Skin epidermis (tissue), 12 donors: ENCODE results near the gene TYRP1.

Experiments
- H3K27ac ChIP-seq, 21 experiments: fragments of 200-600 bp; sonication (generic) in 11 of 21; one replicate each; pipeline ENCODE4 v1.5.0; 2020; ENCODE audit warnings: mild to moderate bottlenecking in 3 of 21, inconsistent platforms in 2 of 21, moderate library complexity in 2 of 21
- H3K4me3 ChIP-seq, 7 experiments: fragments of 200-600 bp; sonication (generic) in 2 of 7; one replicate each; pipeline ENCODE4 v1.5.0; 2020; ENCODE audit warnings: inconsistent platforms in 2 of 7, mild to moderate bottlenecking in 2 of 7, moderate library complexity in 1 of 7

TYRP1 gene

GRCh38 chr9:12723409-12724028, 30.3 kb downstream of the TYRP1 start:
- no peak overlapping the region for H3K4me3 ChIP-seq
- peak overlapping the region in 8 of 21 experiments; percentile 2 to 59 (median 16) for H3K27ac ChIP-seq

DNA sequence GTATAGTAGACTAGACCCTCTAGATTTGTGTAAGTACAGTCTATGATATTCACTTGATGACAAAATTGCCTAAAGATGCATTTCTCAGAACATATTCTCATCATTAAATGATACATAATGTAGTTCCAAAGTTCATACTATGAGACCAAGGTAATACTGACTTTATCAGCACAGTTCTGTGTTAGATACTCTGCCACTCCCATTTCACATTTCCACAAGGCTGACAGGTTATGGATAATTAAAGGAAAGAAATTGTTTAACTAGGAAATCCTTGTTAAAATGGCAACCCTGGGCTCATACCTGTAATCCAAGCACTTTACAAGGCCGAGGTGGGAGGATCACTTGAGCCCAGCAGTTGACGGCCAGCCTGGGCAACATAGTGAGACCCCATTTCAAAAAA, 33.6 kb downstream of the TYRP1 start:
- H3K27ac ChIP-seq: no peak overlapping the region
- H3K4me3 ChIP-seq: no peak overlapping the region

- H3K4me3 ChIP-seq: no peak overlapping the region
- no peak overlapping the region for H3K27ac ChIP-seq
Observed at GRCh38 chr9:12730198-12730597, 37.0 kb downstream of the TYRP1 start.

GRCh38 chr9:12730927-12731326, 37.7 kb downstream of the TYRP1 start:
- H3K27ac ChIP-seq: no peak overlapping the region

DNA sequence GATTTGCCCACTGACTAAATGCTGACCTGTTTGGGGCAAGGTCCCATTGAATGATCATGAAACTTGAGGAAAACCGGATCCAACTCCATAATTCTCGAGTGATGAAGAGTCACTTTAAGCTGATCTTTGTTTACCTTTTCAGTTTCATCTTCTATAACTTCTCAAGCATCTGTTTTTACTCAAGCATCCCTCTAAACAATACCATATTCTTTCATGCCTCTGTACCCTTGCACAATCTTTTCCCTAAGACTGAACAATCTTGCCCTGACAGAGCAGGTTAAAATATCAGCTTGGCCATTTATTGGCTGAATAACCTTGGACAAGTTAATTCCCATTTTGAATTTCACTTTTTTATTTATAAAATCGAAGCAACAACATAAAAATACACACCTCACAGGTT, 39.8 kb downstream of the TYRP1 start:
- no peak overlapping the region for H3K4me3 ChIP-seq
- H3K27ac ChIP-seq: no peak overlapping the region

More at GRCh38 chr9:12730927-12731326, 37.7 kb downstream of the TYRP1 start:
- no peak overlapping the region for H3K4me3 ChIP-seq

- no peak overlapping the region for H3K4me3 ChIP-seq
Observed at GRCh38 chr9:12735665-12736064, 42.5 kb downstream of the TYRP1 start.

GRCh38 chr9:12737871-12738270, 44.7 kb downstream of the TYRP1 start:
- Histone ChIP-seq H3K27ac (no peak overlapping the region), H3K4me3 (no peak overlapping the region)

More at GRCh38 chr9:12735665-12736064, 42.5 kb downstream of the TYRP1 start:
- H3K27ac ChIP-seq: no peak overlapping the region

GRCh38 chr9:12739014-12739652, 45.9 kb downstream of the TYRP1 start:
- Histone ChIP-seq H3K27ac (no peak overlapping the region), H3K4me3 (no peak overlapping the region)

DNA sequence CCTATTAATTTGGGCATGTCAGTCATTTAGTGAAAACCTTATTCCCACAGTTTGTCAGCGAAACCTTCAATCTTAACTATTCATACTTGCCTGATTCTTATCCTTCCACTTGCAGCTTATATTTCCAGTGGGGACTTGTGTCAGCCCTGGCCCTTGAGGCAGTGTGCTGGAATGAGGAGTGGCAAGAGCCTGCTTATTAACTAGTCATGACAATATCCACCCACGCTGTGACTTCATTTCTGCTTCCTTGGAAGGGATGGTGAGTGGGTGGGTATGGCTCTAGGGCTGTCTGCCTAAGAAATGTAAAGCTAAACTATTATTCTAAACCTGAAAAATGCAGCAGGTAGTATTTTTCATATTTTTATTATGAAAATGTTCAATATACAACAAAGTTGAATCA, 47.7 kb downstream of the TYRP1 start:
- Histone ChIP-seq H3K27ac (peak overlapping the region in 7 of 21 experiments; percentile 5 to 51 (median 40)), H3K4me3 (no peak overlapping the region)

GRCh38 chr9:12748016-12748415, 54.8 kb downstream of the TYRP1 start:
- no peak overlapping the region for H3K27ac ChIP-seq

GRCh38 chr9:12748954-12749353, 55.8 kb downstream of the TYRP1 start:
- no peak overlapping the region for H3K4me3 ChIP-seq
- no peak overlapping the region for H3K27ac ChIP-seq

More at GRCh38 chr9:12748016-12748415, 54.8 kb downstream of the TYRP1 start:
- no peak overlapping the region for H3K4me3 ChIP-seq

GRCh38 chr9:12753931-12754330, 60.7 kb downstream of the TYRP1 start:
- no peak overlapping the region for H3K27ac ChIP-seq

GRCh38 chr9:12759761-12760160, 66.6 kb downstream of the TYRP1 start:
- H3K4me3 ChIP-seq: no peak overlapping the region

More at GRCh38 chr9:12753931-12754330, 60.7 kb downstream of the TYRP1 start:
- H3K4me3 ChIP-seq: no peak overlapping the region

More at GRCh38 chr9:12759761-12760160, 66.6 kb downstream of the TYRP1 start:
- H3K27ac ChIP-seq: no peak overlapping the region
